Measurements from ENCODE around the gene SEC14L1.

The SEC14L1 gene

GRCh38 chr17:77193653-77194052 is 52.9 kb downstream of the SEC14L1 start:
- no peak for DNase-seq (ENCODE audit: low read depth)

DNA sequence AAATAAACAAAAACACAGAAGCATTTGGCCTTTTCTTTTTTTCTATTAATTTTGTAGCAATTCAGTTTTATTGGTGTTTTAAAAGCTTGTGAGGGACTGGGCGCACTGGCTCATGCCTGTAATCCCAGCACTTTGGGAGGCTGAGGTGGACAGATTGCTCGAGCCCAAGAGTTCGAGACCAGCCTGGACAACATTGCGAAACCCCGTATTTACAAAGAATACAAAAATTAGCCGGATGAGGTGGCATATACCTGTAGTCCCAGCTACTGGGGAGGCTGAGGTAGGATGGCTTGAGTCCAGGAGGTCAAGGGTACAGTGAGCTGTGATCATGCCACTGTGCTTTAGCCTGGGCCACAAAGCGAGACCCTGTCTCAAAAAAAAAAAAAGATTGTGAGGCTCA is 53.4 kb downstream of the SEC14L1 start:
- DNase-seq (ENCODE audit: low read depth) = no peak

DNA sequence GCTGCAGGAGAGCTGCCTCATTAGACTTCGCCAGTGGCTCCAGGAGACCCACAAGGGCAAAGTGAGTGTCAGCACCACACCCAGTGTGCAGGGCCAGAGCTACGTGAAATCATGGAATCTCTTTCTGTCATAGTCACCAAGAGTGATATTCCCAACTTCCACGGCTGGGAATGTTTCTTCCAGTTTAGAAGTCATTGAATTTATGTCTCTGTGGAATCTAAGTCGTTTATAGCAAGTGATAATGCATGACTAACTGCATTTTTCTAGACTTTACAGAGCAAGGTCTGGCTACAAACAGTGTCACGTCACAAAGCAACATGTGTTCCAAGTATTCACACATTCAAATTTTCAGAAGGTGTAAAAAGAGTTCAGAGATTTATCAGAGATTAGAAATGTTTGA is 55.5 kb downstream of the SEC14L1 start:
- no peak for DNase-seq (ENCODE audit: low read depth)

DNA sequence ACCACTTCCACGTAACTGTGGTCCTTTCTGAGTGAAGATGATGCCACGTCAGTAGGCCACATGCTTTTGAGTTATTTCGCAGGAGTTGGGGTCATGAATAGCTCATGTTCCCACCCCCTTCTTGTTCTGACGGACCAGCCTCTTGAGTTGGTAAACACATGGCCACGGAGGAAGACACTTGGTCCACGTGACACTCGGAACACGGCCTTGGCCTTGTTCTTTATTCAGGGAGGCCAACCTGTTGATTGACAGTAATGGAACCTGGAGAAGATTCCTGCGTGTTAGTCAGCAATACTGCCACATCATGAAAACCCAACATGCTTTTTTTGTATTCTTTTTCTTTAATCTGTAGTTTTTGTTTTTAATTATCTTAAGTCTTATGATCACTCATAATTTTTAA is 56.3 kb downstream of the SEC14L1 start:
- no peak for DNase-seq (ENCODE audit: low read depth)

GRCh38 chr17:77200711-77201110 is 59.9 kb downstream of the SEC14L1 start:
- no peak for DNase-seq (ENCODE audit: low read depth)

DNA sequence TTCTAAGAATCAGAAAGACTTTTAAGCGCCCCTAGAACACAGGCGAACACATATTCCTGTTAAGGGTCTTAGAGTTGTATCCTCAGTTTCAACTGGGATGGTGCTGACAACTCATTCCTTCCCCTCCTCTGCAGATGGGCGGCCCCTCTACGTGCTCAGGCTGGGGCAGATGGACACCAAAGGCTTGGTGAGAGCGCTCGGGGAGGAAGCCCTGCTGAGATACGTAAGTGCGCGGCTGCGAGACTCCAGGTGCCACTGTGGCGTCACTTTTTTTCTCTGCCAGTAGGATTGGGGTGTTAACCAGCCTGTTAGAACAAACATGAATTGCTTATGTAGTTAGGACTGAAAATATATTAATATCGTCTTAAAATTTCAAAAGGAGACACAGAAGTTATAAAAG is 62.7 kb downstream of the SEC14L1 start:
- no peak for DNase-seq (ENCODE audit: low read depth)

- DNase-seq (ENCODE audit: low read depth) = no peak
Measured at GRCh38 chr17:77203846-77204245, 63.1 kb downstream of the SEC14L1 start.

GRCh38 chr17:77204536-77204935 is 63.8 kb downstream of the SEC14L1 start:
- DNase-seq (ENCODE audit: low read depth) = no peak

DNA sequence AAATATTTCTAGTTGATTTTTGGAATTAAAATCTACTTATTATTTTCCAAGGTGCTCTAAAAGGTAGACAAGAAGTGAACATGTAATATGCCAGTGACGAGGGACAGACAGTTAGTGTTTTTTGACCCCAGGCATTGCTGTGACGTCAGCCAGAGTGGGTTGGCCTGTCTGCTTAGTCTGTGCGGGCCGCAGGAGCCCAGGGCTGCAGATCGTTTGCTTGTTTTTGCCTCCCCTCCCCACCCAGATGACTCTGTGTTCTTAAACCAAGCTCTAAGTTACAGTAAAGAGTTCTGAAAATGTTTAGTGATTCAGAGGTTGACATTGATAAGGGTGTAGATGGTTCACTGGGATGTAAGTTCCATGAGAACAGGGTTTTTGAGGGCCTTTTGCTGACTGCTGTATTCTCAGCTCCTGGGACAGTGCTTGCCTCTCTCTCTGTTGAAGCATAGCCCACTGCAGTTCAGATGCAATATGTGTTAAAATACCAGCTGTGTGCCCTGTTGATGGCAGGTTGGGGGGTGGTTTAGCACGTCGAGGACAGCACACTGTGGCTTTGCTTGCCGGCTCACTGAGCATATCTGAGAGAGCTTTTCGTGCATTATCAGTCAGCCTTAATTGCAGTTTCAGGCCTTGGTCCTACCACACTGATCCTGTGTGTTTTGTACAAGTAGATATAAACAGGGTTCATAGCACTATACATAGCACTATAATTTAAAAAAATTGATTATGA is 64.8 kb downstream of the SEC14L1 start:
- DNase-seq (ENCODE audit: low read depth) = no peak

DNA sequence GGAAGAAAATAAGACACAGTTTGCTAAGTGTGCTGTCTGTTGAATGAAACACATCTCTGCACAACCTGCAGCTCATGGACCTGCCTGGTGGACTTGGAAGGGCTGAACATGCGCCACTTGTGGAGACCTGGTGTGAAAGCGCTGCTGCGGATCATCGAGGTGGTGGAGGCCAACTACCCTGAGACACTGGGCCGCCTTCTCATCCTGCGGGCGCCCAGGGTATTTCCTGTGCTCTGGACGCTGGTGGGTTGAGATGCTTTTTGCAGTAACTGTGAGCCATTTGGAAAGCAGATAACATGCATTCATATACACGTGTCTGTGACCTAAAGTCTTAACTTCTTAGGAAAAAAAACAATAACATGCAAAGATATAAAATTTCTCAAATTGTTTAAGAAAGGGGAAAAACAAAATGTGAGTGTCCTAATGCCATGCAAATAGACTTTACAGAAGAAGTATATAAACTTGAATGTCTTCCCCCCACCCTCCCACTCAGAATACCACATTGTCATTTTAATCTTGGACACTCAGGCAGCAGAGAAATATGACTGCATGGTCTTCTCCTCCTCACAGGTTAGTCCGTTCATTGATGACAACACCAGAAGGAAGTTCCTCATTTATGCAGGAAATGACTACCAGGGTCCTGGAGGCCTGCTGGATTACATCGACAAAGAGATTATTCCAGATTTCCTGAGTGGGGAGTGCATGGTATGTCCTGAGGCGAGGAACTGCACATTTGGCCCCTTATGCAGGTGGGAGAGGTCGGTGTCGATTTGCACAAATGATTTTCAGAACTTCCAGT is 65.6 kb downstream of the SEC14L1 start:
- no peak for DNase-seq (ENCODE audit: low read depth)

DNA sequence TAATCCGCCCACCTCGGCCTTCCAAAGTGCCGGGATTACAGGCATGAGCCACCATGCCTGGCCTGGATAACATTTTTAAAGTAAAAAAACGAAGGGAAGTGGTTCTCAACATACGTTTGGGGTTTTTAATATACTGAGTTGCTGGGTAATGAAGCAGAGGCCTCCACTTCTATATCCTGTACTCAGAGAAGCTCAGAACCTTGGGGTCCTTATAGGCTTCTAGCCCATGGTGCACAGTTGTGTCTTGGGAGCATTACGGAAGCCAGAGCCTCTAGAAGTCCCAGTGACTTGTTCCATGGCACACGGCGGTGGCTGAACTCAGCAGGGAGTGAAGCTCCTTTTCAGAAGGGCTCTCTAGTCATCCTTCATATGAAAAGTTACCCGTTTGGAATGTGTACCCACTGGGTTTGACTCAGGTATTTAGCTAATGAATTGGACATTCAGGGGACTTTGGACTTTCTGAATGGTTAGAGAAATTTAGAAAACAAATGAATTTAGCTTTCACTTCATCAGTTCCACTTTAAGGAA is 67.0 kb downstream of the SEC14L1 start:
- DNase-seq (ENCODE audit: low read depth) = no peak

DNA sequence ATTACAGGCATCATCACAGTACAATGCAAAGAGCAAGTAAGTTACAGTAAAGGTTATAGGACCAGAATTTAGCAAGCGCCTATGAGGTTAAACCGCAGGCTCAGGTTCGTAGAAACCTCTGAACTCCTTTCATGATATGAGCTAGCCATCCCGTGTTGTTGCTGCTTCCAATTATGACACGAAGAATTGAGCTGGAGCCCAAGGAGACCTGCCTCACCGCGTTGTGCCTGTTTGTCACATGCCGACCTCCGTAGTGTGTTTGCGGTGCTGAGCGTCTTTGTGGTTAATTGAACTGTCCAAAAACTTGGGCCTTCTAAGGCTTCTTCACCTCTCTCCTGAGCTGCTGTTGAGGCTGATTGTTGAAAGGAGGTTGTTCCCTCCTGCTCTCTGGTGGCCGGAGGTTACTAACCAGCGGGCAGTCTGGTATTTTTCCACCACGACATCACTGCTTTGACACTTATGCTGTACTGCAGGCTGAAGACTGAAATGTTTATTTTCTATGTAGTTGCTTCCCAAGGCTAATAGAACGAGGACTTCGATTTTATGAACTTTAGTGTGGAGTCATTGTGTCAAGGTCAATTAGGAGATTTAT is 67.5 kb downstream of the SEC14L1 start:
- peak; percentile 57 for DNase-seq (ENCODE audit: low read depth)

- DNase-seq (ENCODE audit: low read depth) = no peak
Measured at GRCh38 chr17:77208856-77209255, 68.1 kb downstream of the SEC14L1 start.

GRCh38 chr17:77209330-77209748 is 68.6 kb downstream of the SEC14L1 start:
- no peak for DNase-seq (ENCODE audit: low read depth)

GRCh38 chr17:77210331-77210730 is 69.6 kb downstream of the SEC14L1 start:
- no peak for DNase-seq (ENCODE audit: low read depth)

GRCh38 chr17:77210946-77211541 is 70.3 kb downstream of the SEC14L1 start:
- no peak for DNase-seq (ENCODE audit: low read depth)

GRCh38 chr17:77211681-77212080 is 70.9 kb downstream of the SEC14L1 start:
- no peak for DNase-seq (ENCODE audit: low read depth)

DNA sequence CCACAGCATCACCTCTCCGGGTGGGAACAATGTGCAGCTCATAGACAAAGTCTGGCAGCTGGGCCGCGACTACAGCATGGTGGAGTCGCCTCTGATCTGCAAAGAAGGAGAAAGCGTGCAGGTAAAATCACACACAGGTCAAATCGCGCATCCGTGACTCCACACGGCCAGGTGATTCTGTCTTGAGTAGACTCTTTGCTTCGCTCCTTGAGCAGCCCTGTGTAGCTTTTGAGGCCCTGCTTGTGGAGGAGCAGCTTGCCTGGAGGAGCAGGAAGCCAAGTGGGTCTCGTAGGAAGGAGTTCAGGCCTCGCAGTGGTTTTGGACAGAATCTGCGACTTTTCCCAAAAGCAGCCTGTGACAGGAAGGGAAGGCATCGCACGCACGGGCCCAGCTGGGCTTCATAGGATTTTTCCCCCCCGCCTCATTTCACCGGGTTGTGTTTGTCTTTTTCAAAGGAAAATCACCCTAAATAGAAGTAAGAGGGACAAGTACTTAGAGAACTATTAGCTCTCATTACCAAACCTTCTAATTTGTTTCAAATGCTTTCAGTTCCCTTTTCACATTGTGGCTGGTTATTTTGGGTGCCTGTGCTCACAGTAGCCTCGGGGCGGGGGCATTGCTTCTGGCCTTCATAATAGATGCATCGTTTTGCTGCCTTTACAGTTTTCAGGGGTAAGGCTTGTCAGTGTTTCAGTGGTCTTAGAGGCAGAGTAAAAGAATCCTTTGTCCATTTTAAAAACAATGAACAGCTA is 71.5 kb downstream of the SEC14L1 start:
- DNase-seq (ENCODE audit: low read depth) = no peak

- no peak for DNase-seq (ENCODE audit: low read depth)
Measured at GRCh38 chr17:77212833-77213777, 72.3 kb downstream of the SEC14L1 start.

GRCh38 chr17:77213778-77214132 is 73.0 kb downstream of the SEC14L1 start:
- no peak for DNase-seq (ENCODE audit: low read depth)

GRCh38 chr17:77214328-77214727 is 73.6 kb downstream of the SEC14L1 start:
- no peak for DNase-seq (ENCODE audit: low read depth)

Measured in fibroblast of gingiva (primary cell).